ENCODE data around the gene DNM3.
"Not testable (repeated sequence)": the region's sequence is repeated elsewhere in the genome, so short reads cannot be mapped to it uniquely, and the experiment has no call there.

The DNM3 gene

DNA sequence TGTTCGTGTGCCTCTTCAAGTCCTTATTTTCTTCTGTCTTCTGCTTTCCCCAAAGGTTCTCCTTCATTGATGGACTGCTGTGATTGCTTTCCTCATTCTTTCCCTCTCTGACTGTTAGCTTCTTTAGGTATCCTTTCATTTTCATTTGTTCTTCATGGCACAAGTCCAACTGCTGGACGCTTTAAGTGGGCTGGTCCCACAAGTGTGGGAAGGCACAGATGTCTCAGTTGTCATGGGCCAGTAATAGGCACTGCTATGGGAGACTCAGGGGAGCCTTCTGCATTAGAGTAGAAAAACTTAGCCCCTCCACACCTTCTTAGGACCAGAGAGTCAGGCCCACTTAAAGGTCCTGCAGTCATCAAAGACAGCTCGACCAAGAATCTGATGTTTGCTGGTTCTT, 456.8 kb downstream of the DNM3 start:
- no peak for DNase-seq

DNA sequence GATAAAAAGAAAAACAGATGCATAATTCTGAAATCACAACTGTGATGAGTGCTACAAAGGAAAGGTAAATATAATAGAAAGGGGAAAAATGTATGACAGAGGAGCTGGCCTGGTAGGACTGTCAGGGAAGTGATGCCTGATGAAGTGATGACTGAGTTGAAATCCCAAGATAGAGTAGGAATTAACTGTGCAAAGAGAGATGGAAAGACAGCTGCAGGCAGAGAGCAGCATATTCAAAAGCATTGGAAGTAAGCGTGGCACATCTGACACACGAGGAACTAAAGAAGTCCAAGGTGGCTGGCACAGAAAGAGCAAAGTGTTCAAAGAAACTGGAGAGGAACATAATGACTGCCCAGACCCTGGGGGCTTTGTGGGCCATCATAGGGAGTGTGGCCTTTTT, 457.6 kb downstream of the DNM3 start:
- no peak for DNase-seq

DNA sequence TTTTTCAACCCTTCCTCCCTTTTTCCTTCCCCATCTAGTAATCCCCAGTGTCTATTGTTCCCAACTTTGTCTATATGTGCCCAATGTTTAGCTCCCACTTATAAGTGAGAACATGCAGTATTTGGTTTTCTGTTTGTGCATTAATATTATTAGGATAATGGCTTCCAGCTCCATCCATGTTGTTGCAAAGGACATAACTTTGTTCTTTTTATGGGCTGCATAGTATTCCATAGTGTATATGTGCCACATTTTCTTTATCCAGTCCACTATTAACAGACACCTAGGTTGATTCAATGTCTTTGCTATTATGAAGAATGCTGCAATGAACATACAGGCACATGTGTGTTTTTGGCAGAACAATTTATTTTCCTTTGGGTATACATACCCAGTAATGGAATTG, 458.2 kb downstream of the DNM3 start:
- DNase-seq: no peak

DNA sequence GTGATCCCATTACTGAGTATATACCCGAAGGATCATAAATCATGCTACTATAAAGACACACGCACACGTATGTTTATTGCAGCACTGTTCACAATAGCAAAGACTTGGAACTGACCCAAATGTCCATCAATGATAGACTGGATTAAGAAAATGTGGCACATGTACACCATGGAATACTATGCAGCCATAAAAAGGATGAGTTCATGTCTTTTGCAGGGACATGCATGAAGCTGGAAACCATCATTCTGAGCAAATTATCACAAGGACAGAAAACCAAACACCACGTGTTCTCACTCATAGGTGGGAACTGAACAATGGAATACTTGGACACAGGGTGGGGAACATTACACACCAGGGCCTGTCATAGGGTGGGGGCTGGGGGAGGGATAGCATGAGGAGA, 466.2 kb downstream of the DNM3 start:
- not testable (repeated sequence) for DNase-seq

DNA sequence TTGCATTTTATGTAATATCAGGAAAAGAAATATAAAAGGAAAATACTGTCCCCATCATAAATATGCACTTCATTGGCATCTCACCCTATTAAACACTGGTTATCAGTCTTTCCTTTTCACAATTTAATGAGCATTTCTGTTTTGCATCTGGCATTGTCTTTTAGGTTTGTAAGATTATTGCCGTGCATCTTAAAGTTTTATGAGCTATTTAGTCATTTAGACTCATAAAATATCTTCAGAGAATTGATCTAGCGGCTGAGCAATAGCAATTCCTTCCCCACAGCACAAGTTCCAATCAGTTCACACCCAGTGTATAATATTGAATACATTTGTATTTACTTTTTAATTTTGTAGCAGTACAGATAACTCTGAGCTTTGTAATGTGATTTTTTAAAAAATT, 466.8 kb downstream of the DNM3 start:
- DNase-seq: no peak

DNA sequence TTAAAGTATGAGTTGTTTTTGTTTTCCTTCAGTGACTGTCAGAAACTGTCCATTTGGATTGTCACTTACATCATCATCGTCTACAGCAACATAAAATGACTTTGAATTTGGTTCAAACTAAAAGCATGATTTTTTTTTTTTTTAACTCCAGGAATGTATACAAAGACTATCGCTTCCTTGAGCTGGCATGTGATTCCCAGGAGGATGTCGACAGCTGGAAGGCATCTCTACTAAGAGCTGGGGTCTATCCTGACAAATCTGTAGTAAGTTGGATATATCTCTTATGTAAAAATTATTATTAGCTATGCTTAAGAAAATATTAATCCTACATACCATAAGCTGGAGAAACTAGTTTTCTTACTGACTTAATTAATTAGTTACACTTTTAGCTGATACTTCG, 467.3 kb downstream of the DNM3 start:
- DNase-seq: no peak

DNA sequence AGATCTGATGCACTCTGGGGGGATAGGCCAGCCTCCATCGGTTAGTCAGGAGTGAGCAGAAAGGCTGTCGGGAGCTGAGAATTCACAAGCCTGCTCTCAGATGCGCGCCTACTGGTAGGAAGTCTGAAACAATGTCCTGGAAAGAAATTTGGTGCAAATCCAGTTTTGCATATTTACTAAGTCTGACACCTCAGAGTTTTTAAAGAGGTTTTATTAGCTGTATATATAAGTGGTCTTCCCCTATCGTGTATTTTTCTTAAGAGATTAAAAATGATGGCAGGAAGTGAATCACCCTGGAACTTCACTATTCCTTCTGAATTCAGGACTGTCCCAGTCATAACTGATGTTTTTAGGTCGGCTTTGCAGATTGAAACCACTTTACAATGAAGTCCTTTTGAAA, 479.4 kb downstream of the DNM3 start:
- DNase-seq: no peak

DNA sequence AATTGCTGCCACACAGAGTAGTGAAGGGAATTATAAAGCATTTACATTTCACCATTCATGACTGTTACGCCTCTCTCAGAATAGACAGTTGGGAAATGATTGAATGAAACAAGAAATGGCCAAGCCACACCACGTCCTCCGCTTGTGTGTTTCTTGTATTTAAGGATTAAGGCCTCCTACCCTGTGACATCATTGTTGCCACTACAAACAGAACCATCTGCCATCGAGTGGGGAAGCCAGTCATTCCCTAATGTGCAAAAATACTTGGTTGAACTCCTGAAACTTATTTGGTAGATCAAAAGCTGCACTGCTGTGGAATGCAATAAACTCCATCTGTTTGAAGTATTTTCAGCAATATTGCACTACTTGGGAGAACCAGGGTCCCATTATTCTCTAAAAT, 480.2 kb downstream of the DNM3 start:
- DNase-seq: no peak

DNA sequence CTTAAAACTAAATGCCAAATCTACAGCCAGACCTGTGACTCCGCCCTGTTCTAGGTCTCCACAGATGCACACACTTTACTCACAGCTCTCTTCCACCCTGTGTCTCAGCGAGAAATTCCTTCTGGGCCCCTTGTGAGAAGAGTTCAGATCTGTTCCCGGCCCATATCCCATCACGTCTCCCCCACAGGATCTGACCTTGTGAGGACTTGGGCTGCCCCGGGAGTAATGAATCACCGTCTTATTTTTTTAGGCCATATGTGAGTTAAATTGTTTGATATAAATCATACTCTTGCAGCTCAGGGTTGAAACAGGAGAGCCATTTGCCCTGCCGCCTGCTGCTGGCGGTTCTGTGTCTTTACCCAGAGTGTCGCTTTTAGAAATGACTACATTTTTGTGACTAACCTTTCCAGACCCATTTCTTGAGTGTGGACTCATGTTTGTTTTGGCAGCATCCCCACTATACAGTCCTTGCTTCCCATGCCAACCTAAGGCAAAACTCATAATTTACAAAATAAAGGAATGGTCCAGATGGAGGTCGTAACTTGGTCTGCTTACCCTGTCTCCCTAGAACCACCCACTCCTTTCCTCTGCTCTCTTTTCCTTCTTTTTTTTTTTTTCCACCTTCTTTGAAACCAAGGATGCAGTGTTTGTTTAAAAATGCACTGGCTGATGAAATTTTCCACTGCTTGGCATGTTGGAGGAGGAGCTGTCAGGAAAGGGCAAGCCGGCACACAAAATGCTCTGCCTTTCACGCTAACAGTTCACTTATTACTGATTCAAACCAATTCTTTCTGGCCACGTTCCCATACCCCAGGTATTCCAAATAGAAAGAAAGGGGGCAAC, 481.1 kb downstream of the DNM3 start:
- DNase-seq: no peak

DNA sequence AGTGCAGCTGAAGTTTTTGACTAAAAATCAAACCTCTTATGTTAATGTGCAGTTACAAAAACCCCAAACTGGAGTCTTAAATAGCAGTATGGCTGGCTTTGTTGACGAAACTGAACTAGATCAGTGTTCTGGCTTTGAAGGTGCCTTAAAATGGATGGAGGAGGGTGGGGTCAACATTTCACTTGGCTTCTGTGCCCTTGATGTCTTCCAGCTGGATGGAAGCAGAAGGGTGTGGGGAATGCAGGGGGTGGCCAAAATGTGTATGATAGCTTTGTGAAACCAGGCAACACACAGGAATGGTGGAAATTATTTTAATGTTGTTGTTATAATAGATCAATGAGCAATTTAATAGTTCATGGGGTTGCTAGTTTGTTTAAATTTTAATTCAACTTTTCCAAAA, 482.4 kb downstream of the DNM3 start:
- no peak for DNase-seq

DNA sequence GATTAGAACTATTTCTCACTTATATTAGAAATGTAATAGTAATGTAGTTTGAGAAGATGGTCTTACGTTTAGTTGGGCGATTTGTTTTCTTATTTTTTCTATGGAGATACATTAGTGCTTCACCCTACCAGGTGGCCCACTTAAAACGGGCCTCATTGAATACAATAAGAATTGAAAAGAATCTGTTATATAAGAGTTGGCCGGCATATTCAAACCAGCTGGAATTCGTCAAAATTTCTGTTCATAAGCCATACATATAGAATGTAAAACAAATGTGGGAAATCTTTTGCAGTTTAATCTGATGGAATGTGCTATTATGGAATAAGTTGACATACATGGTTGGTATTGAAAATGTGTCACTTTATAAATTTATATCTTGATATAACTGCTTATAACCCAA, 482.8 kb downstream of the DNM3 start:
- no peak for DNase-seq

DNA sequence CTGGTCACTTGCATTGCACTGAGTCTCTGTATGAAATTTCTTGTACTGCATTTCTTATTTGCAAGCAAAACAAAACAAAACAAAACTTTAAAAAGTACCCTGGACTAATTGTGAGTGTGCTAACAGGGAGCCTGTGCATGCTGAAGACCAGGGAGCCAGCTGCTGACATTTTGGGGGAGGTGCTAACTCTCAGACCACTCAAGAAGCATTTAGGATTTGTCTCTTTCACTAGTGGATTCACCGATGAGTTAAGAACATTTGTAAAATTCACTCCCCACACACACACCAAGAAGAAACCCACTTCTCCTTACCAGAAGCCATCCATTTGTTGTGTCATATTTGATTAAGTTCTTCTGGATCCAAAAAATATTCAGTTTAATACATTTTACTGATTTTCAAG, 483.5 kb downstream of the DNM3 start:
- no peak for DNase-seq

DNA sequence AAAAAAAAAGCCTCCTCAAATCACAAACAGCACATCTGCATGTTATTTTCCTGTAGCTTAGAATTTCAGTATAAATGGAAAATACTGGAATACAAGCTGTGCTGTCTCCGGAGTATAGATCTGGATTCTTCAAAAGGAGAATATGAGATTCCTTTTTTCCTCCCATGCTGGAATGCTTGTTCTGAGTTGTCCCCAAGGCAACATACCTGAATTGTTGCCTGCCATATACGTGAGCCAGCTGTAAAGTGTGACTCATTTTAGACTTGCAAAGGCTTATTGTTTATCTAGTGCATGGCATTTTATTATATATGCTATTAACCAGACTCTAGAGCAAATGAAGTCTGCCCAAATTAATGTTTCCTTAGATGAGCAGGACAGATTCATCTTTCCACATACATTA, 484.2 kb downstream of the DNM3 start:
- no peak for DNase-seq

DNA sequence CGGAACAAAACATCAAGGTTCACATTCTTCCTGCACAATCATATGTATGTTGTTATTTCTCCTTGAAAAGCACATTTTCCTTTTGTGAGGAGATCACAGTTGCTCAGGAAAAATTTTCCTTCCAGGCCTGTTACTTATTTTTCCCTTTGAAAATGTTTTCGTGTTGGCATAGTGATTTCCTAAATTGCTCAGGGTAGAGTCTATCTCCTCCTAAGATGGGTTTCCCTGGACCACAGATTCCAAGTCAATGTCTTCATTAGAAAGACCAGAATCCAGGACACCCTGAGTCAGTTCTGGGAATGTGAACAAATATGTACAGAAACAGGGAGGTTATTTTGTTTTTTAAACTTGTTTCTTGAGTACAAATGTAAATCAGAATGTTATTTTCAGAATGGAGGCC, 484.8 kb downstream of the DNM3 start:
- DNase-seq: no peak

DNA sequence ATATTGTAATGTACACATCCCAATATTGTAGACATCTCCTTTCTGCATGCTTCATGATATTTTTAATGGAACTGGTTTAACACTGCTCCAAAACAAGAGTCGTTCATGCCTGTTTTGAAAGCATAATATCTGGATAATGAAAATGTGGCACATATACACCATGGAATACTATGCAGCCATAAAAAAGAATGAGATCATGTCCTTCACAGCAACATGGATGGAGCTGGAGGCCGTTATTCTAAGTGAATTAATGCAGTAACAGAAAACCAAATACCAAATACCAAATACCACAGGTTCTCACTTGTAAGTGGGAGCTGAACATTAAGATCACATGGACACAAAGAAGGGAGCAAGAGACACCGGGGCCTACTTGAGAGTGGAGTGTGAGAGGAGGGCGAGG, 487.0 kb downstream of the DNM3 start:
- DNase-seq: no peak

DNA sequence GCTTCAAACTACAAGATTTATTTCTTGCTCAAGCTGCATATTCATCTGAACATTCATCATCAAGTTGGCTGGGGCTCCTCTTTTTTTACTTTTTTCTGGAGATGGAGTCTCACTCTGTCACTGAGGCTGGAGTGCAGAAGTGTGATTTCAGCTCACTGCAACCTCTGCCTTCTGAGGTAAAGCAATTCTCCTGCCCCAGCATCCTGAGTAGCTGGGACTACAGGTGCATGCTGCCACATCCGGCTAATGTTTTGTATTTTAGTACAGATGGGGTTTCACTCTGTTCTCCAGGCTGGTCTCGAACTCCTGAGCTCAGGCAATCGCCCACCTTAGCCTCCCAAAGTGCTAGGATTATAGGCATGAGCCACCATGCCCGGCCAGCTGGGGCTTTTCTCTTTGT, 490.9 kb downstream of the DNM3 start:
- no peak for DNase-seq

DNA sequence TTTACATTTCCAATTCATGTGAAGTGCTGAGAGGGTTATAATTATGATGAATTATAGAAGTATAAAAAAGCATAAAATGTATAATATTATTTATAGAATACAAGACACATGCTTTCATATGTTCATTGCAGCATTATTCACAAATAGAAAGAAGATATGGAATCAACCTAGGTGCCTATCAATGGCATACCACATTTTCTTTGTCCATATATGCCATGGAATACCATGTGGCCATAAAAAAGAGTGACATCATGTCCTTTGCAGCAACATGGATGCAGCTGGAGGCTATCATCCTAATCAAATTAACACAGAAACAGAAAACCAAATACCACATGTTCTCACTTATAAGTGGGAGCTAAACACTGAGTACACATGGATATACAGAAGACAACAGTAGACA, 494.1 kb downstream of the DNM3 start:
- no peak for DNase-seq

DNA sequence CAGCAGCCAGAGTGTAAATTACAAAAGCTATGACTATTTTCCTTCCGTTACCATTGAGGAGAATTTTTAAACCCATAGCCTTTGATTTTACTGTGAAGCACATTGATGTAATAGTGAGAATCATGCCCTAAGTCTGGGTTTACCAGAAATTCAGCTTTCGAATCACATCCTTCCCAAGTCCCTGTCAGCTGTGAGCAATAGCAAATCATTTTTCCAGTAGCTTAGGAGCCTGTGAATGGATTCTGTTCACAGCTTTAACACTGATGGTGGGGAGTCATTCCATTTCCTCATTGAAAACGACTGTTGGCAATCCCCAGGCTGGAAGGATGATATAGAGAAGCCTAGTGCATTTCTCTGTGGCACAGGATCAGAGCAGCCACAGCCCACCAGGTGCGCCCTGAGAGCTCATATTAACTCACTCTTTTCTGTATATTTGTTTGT, 497.0 kb downstream of the DNM3 start:
- peak; percentile 69 for DNase-seq

DNA sequence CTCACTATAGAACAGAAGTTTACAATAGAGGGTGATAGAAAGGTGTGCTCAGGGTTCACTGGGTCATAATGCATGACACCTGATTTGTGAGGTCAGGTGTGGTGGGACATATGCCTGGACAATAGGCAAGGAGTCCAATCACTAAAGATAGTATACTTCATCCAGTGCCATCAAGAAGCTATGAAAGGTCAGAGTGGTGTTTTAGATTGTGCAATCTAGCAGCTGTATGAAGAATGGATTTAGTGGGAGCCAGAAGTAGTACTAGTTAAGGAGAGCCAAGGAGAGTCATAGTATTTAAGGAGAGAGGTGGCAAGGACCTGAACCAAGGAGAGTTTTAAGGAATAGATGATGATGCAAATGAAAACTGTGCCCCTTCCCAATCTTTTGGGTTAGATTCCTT, 498.5 kb downstream of the DNM3 start:
- no peak for DNase-seq

DNA sequence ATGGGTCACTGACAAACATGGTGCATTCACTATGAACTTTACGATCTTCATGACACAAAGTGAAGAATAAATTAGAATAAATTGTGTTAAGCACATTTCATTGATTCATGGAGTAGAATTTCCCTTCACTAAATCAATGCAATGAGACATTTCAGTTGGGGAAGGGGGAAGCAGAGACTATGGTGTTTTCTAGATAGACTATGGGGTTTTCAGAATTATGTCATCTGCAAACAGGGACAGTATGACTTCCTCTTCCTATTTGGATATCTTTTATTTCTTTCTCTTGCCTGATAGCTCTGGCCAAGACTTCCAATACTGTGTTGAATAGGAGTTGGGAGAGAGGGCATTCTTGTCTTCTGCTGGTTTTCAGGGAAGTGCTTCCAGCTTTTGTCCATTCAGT, 499.2 kb downstream of the DNM3 start:
- no peak for DNase-seq

DNA sequence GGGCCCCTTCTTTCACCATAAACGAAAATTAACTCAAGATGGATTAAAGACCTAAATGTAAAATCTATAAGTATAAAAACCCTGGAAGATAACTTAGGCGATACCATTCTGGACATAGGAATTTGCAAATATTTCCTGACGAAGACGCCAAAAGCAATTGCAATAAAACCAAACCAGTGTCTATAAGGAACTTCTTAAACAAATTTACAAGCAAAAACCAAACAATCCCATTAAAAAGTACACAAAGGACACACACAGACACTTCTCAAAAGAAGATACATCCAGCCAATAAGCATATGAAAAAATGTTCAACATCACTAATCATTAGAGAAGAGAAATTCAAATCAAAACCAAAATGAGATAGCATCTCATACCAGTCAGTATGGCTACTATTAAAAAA, 500.4 kb downstream of the DNM3 start:
- DNase-seq: no peak

DNA sequence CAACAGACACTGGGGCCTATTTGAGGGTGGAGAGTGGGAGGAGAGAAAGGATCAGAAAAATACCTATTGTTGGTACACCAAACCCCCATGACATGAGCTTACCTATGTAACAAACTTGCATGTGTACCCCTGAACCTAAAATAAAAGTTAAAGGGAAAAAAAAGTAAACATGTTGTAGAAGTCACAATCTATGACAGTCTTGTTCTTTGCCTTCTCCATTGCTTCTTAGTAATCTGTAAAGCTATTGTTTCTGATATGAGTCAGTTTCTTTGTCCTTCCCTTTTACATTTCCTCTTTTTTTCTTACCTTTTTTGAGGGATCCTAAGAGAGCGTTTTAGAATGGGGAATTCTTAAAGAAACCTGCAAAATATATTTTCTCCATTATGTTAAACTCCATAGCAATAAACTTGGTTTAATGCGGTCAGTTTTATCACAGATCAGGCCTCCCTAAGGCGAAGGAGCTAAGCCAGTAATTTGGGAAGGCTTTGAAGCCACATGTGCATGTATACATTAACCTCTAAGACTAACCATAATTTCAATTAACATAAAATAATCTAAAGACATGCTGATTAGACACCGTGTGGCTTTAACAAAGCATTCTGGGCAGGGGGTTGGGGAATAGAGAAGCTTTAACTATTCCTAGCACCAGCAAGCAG, 501.4 kb downstream of the DNM3 start:
- no peak for DNase-seq

DNA sequence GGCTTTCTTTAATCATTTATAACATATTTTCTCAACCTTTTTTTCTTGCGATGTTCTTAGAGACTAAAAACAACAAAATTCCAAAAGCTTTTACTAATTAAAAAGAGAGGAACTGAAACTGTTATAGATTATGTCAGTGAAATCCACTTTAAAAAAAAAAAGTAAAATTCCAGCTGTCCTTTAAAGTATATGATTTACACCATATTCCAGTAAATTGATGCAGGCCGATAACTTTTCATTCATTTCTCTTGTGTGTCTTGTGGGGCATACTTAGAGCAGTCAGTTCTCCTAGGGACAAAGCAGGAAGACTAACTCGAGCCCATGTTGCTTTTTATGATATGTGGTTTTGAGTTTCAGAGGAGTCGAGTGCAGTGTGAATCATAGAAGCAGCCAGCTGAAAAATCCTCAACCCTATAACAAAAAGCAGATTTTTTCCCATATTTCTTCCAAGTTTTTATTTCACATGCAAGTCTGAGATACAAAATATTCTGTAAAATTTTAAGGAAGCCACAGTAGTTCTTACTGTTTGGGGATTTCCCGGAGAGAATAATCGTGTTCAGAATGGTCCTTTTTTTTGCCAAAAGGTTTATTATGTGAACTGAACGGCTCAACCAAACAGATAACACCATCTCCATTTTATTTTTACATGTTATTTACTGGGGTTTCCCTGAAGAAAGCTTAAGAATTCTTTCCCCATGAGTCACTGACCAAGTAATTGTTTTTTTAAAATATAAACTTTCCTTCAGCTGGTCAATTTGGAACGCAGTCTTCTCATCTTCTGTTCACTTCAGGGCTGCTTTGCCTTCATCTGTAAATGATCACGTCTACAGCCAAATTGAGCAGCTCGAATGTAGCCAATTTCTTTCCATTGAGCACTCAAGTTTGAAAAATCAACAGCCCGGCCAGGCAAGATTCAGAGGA, 502.2 kb downstream of the DNM3 start:
- DNase-seq: no peak

DNA sequence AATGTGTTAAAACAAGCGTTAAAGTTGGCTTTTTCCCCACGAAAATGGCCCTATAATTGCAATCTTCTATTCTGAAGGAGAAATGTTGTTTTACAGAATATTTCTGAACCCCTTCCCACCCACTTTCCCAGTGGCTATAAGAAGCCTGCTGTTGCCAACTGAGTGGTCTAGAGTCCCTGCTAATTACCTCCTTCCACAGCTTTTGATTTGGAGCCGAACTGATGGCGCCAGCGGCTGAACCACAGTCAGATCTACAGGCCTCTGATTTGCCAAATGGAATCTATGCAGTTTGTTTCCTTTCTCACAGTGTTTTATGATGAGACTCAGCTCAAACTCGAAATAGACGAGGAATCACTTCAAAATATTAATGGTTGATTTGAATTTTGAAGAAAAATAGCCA, 503.1 kb downstream of the DNM3 start:
- no peak for DNase-seq

Measured in NCI-H510A treated with DMSO at 0.1 percent for 48 hours (cell line).